SKM-1 treated with dmso at 0.1 percent for 144 hours (cell line): ENCODE measurements around the gene AQP5.

Experiments
- DNase-seq: peaks from one replicate; lab custom pipeline; 2025; ENCODE audit not compliant: unreplicated experiment; lab: John Stamatoyannopoulos, UW

Gene AQP5

DNA sequence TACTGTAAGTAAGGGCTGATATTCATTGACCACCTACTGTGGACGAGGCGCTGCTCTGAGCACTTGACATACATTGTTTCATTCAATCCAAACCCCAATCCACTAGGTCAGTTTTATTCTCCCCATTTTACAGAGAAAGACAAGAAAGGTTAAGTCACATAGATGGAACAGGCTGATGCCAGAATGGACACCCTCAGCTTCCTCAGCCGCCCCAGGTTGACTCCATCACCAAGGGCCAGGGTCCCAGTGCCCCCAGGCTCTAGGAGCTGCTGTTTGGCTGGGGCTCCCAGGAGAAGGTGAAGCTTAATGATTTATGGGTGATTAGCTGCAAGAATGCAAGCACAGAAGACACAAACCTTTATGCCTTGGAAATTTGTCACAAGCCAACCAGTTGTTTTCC, 11.8 kb upstream of the AQP5 start:
- DNase-seq: no peak

- no peak for DNase-seq
Observed at GRCh38 chr12:49950273-49951251, 11.1 kb upstream of the AQP5 start, which contains the start of gene AQP2. AQP2 (plus strand) TSS chr12:49950737; CDS start chr12:49950831, 94 bp downstream.

GRCh38 chr12:49951411-49952240, 10.0 kb upstream of the AQP5 start:
- DNase-seq: no peak

DNA sequence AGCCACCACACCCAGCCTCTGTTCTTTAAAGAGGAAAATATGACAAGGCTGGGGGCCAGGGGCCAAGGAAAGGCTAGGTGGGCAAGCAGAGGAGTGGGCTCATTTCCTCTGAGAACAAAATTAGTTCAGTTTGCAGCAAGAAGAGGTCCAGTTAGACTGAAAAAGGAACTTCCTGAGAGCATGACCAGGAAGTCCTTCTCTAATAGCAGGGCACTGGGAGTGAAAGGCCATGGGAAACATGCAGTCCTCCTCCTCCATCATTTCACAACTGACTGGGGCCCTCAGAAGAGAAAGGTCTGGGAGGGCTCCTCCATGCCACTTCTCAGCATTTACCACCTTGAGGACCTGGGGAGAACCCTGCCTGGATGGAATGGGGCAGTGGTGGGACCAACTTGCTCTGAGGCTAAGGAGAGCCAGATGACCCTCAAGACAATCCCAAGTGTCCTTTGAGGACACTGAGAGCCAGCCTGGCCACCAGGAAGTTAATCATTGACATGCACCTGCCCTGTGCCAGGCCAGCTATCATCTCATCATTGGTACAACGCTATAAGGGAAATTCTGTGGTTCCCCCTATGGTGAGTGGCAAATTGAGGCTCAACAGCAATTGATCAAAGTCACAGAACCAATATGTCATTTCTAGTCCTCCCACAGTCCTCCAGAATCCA, 9.1 kb upstream of the AQP5 start:
- no peak for DNase-seq

DNA sequence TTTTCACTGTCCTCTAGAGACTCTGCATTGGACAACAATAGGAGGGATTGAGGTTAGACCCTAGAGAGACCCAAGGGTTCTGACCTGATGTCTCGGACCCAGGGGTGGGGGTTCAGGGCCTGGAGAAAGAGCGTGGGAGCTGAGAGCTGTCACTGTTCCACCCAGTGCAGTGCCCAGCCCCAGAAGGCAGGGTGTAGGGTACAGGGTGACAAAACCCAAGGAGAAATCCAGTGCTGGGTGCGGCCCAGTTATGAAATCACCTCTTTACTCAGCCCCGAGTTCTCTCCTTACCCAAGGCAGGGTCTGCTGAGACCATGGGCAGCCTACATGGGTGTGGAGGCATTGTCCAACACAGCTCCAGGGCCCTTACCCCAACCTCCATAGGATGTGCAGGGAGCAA, 8.5 kb upstream of the AQP5 start:
- DNase-seq: no peak

DNA sequence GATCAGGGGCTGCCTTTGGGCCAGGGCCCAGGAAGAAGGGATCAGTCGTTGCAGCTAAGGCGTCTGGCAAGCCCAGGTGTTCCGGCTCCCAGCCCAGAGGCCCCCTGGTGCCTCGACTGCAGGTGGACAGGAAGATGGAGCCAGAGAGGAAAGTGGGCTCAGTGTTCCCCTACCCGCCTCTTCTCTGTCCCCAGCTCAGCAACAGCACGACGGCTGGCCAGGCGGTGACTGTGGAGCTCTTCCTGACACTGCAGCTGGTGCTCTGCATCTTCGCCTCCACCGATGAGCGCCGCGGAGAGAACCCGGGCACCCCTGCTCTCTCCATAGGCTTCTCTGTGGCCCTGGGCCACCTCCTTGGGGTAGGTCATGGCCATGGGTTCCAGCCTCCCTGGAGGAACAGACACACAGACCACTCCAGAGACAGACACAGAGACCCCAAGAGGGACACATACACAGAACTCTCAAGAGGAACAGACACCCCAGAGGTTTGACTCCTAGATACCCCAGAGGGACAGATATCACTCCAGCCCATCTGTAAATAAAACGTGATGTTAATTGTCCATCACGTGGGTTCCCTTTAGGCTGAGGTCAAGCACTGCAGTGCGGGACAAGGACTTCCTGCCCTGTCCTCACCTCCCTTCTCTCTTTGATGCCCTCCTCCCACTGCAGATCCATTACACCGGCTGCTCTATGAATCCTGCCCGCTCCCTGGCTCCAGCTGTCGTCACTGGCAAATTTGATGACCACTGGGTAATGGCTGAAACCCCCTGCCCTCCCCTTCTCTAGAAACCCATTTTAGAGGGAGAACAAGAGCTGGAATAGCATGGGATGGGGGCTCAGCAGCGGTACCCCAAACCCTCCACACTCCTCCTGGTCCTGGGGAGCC, 7.5 kb upstream of the AQP5 start:
- no peak for DNase-seq

GRCh38 chr12:49954863-49955830, 6.5 kb upstream of the AQP5 start:
- DNase-seq: no peak

DNA sequence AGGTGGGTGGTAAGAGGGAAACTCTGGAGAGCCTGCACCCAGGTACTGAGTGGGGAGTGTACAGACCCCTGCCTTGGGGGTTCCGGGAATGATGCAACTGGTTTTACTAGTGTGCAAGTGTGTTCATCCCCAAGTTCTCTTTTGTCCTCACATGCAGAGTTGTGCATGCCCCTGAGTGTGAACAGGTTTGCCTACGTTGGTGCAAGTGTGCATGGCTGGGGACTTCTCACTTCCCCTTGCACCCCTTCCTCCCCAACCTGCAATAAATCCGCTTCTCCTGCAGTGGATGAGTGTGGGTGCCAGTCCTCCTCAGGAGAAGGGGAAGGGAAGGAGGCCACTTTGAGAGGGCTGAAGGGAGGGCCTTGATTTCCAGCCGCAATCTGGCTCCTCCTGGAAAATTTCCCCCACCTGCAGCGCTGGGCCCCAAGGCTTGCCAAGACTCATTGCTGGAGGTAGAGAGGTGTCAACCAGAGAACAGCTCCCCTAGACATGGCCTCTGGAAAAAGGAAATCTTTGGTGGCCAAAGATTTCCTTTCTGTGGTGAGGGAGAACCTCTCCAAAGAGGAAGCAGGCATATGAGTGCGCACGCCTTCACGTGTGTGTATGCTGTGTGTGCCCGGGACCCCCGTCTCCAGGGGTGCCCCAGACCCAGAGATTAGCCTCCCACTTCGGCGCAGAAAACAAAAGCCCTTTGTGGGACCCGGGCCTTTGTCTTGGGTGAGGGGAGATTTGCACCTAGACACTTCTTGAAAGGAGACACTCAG, 5.6 kb upstream of the AQP5 start:
- DNase-seq: no peak

GRCh38 chr12:49956663-49957569, 4.8 kb upstream of the AQP5 start:
- no peak for DNase-seq

DNA sequence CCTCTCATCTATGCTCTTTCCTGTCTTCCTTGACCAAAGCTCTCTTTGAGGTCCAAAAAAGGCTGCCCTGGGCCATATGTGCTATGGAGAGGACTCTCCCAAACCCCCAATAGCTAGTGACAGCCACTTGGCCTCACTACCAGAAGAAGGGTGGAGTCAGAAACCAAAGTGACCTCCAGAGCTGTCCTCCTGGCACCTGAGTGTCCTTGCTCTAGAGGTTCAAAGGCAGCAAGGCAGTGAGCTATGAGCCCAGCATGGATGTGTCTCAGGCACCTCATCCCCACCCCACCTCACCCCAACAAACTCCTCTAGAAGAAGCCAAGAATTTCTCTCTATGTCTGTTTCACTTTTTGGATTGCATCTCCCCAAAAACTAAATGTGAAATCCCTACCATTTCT, 4.1 kb upstream of the AQP5 start:
- no peak for DNase-seq

GRCh38 chr12:49959685-49960473, 1.8 kb upstream of the AQP5 start:
- no peak for DNase-seq

DNA sequence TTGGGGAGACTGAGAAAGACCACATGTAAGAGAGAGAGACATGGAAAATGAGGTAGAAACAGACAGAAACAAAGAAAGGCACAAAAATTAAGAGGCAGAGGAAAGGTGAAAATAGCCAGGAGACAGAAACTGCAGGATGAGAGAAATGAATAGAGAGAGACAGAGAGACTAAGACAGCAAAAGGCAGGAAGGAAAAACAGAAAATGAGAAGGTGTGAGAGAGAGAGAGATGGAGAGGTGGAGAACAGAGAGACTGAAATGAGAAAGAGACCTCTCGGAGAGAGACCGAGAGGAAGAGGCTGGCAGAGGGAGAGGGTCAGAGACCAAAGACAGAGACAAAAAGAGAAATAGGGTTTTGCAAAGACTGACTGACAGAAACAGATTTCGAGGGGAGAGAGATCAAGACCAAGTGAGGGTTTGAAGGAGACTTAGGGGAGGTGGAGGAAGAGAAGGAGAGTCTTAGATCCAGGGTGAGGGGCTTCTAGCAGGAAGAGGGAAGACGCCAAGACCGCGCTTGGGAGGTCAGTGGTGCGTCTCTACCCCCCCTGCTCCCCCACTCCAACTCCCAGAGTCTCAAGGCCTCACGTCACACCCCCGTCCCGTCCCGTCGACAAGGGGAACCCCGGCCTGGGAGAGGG, 1.1 kb upstream of the AQP5 start:
- DNase-seq: no peak

DNA sequence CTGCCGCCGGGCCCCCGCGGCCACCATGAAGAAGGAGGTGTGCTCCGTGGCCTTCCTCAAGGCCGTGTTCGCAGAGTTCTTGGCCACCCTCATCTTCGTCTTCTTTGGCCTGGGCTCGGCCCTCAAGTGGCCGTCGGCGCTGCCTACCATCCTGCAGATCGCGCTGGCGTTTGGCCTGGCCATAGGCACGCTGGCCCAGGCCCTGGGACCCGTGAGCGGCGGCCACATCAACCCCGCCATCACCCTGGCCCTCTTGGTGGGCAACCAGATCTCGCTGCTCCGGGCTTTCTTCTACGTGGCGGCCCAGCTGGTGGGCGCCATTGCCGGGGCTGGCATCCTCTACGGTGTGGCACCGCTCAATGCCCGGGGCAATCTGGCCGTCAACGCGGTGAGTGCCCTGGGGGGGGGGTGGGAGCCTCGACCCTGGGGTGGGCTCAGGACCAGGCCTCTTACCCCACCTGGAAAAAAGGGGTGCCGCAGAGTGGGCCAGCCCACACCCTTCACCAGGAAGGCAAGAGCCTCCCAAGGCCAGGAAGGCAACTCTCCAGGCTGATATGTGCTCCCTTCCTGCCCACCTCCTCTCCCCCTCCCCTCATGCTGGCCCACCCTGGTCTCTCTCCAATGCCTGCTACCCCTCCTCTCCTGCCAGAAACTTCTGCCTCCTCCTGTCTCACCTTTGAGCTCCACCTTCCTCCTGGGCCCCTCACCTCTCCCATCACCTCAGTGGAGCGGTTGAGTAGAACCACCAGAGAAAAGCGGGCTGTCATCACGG, 507 bp downstream of the AQP5 start:
- DNase-seq: no peak

GRCh38 chr12:49962861-49963765, 1.4 kb downstream of the AQP5 start:
- no peak for DNase-seq
